SU-DHL-6 (cell line): ENCODE measurements around the gene SLC24A3.

Experiments
- H2AFZ ChIP-seq: fragments of 200-600 bp; sonication (generic); 2 replicates; pipeline ENCODE4 v1.6.1; 2014; ENCODE audit warnings: low read depth, mild to moderate bottlenecking, moderate library complexity, mixed read lengths, antibody characterized with exemption, low read length; ENCODE audit not compliant: severe bottlenecking
- H3F3A ChIP-seq: fragments of 200-600 bp; shearing (Covaris generic); 2 replicates; pipeline ENCODE4 v1.6.0; 2016; ENCODE audit warnings: antibody characterized with exemption, mild to moderate bottlenecking; ENCODE audit not compliant: insufficient read depth
- H3K27ac ChIP-seq: fragments of 200-600 bp; sonication (generic); 2 replicates; pipeline ENCODE4 v1.5.1; 2016; ENCODE audit warnings: low read depth, mild to moderate bottlenecking, low read length, moderate library complexity, mixed read lengths
- H3K27me3 ChIP-seq: fragments of 200-600 bp; sonication (generic), shearing (Covaris generic); 2 replicates; pipeline ENCODE4 v1.6.0; 2014; ENCODE audit warnings: mild to moderate bottlenecking, low read length
- H3K36me3 ChIP-seq: fragments of 200-600 bp; sonication (generic); 2 replicates; pipeline ENCODE4 v1.6.1; 2014; ENCODE audit warnings: mild to moderate bottlenecking, low read length, mixed read lengths
- H3K4me2 ChIP-seq: fragments of 300-600, 200-600 bp; shearing (Covaris generic), sonication (generic); 2 replicates; pipeline ENCODE4 v1.6.0; 2014; ENCODE audit warnings: low read length, low read depth, mild to moderate bottlenecking; ENCODE audit not compliant: poor library complexity, severe bottlenecking
- H3K4me3 ChIP-seq: fragments of 200-600 bp; sonication (generic); 2 replicates; pipeline ENCODE4 v1.5.1; 2014; ENCODE audit warnings: antibody characterized with exemption, low read length, mild to moderate bottlenecking, mixed read lengths; ENCODE audit not compliant: insufficient read depth, poor library complexity, severe bottlenecking
- H3K79me2 ChIP-seq: fragments of 200-600 bp; sonication (generic); 2 replicates; pipeline ENCODE4 v1.6.1; 2014; ENCODE audit warnings: mild to moderate bottlenecking, low read length, moderate library complexity; ENCODE audit not compliant: insufficient read depth
- H3K9ac ChIP-seq: fragments of 200-600 bp; sonication (generic); 2 replicates; pipeline ENCODE4 v1.7.0; 2014; ENCODE audit warnings: mild to moderate bottlenecking, low read length
- H3K9me2 ChIP-seq: fragments of 200-600 bp; sonication (generic); replicated peaks from 2 replicates; pipeline ENCODE4 v1.6.1; 2014; ENCODE audit warnings: low read length; ENCODE audit not compliant: insufficient read depth
- H3K9me3 ChIP-seq: fragments of 200-600 bp; sonication (generic); 2 replicates; pipeline ENCODE4 v1.6.1; 2014; ENCODE audit warnings: low read length, mixed read lengths; ENCODE audit not compliant: insufficient read depth
- H4K20me1 ChIP-seq: fragments of 200-600 bp; sonication (generic); 2 replicates; pipeline ENCODE4 v1.6.1; 2014; ENCODE audit warnings: low read depth, mild to moderate bottlenecking, antibody characterized with exemption, low read length, moderate library complexity, mixed read lengths
- EZH2phosphoT487 ChIP-seq: fragments of 200-600 bp; sonication (generic), shearing (Covaris generic); conservative IDR thresholded peaks from 2 replicates; pipeline ENCODE4 v1.6.1; 2018; ENCODE audit warnings: mild to moderate bottlenecking, antibody characterized with exemption, low read length, moderate library complexity, mixed read lengths
- TF ChIP-seq, protein P1 (sequence below): fragments of 200-600 bp; sonication (generic); IDR thresholded peaks from one replicate; pipeline ENCODE4 v1.5.1; 2017; ENCODE audit warnings: antibody characterized with exemption, mild to moderate bottlenecking, low read length, moderate library complexity; ENCODE audit not compliant: insufficient read depth, poor library complexity, severe bottlenecking

Gene SLC24A3

DNA sequence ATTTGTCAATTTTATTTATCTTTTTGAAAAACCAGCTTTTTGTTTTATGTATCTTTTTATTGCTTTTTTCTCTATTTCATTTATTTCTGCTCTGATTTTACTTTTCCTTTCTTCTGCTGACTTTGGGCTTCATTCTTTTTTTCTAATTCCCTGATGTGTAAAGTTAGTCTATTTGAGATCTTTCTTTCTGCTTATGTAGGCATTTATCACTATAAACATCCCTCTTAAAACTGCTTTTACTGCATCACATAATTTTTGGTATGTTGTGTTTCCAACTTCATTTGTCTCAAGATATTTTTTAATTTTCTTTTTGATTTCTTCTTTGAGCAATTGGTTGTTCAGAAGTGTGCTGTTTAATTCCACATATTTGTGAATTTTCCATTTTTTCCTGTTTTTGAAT, 174.8 kb downstream of the SLC24A3 start:
- Histone ChIP-seq H3K27me3 (no peaks in the 10 kb centered on the region), H3K36me3 (no peaks in the 10 kb centered on the region), H3K27ac (no peak overlapping the region), H3K9ac (no peak overlapping the region), H4K20me1 (no peaks in the 10 kb centered on the region), H3K9me3 (no peaks in the 10 kb centered on the region), H2AFZ (no peak overlapping the region), H3K4me3 (no peak overlapping the region), H3K4me2 (no peak overlapping the region), H3F3A (no peaks in the 10 kb centered on the region), H3K79me2 (no peaks in the 10 kb centered on the region), H3K9me2 (no peaks in the 10 kb centered on the region)
- no peak for TF ChIP-seq EZH2phosphoT487
- TF ChIP-seq, protein P1, sequence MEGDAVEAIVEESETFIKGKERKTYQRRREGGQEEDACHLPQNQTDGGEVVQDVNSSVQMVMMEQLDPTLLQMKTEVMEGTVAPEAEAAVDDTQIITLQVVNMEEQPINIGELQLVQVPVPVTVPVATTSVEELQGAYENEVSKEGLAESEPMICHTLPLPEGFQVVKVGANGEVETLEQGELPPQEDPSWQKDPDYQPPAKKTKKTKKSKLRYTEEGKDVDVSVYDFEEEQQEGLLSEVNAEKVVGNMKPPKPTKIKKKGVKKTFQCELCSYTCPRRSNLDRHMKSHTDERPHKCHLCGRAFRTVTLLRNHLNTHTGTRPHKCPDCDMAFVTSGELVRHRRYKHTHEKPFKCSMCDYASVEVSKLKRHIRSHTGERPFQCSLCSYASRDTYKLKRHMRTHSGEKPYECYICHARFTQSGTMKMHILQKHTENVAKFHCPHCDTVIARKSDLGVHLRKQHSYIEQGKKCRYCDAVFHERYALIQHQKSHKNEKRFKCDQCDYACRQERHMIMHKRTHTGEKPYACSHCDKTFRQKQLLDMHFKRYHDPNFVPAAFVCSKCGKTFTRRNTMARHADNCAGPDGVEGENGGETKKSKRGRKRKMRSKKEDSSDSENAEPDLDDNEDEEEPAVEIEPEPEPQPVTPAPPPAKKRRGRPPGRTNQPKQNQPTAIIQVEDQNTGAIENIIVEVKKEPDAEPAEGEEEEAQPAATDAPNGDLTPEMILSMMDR: no peak

DNA sequence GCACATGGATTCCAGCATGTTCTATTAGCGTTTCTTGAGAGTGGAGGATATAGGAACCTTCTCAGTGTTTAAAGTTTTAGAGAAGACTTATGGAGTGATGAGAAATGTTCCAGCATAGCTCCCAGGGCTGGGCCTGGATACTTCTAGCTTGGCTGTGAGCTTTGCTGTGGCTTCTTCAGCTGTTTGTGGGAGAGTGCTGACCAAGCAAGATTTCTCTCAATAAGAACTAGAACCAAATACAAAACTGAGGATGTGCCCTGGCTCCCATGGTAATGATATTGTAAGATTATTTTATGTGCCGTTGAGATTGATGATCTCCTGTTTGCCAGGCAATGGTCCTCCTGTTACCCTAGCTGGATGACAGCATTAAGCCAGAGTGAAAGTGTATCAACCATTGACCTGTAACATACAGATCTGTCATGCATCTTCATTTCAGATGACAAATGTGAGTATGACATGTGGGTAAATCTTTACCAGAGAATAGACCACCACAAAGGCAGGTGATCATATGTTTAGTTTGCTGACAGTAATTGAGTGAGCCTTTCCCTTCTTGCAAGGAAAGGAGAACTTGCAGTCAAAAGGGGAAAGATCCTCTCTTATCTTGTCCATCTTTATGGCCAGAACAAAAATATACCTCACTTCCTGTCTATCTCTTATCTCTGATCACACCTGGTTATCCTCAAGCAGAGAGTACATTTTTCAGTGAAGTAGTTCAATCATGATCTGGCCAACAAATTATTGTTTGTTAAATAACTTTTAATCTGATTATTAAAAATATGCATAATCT, 180.1 kb downstream of the SLC24A3 start:
- TF ChIP-seq, protein P1: no peak
- no peak for TF ChIP-seq EZH2phosphoT487
- Histone ChIP-seq H2AFZ (no peak overlapping the region), H3K79me2 (no peaks in the 10 kb centered on the region), H3F3A (no peaks in the 10 kb centered on the region), H3K9me2 (no peaks in the 10 kb centered on the region), H3K4me3 (no peak overlapping the region), H3K4me2 (no peak overlapping the region), H3K9me3 (no peaks in the 10 kb centered on the region), H3K27me3 (no peaks in the 10 kb centered on the region), H3K9ac (no peak overlapping the region), H4K20me1 (no peaks in the 10 kb centered on the region), H3K36me3 (no peaks in the 10 kb centered on the region), H3K27ac (no peak overlapping the region)

DNA sequence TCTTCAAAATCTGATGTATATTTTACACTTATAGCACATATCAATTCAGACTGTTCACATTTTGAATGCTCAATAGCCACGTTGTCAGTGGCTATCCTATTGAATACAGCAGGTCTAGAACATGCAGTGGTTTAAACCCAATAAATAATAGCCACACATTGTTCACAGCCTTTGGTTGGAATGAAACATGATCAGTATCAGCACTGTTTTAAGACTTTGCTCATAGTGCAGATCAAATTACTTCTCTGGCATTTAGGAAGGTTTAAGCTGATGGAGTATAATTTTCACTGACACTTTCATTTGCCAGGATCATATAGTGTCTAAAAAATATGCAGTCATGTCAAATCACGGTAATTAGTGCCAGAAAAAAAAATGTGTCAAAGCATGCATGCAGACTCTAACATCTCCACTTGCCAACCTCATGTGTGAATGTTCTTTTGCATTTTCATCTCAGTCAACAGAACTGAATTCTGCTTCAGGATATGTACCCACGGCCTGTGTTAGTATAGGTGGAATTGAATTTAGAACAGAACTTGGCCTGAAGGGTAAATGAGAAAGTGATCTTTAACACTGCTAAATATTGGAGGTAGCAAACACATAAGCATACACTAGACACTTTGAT, 184.1 kb downstream of the SLC24A3 start:
- Histone ChIP-seq H3K27me3 (no peaks in the 10 kb centered on the region), H3K79me2 (no peaks in the 10 kb centered on the region), H3F3A (no peaks in the 10 kb centered on the region), H3K4me2 (no peak overlapping the region), H3K9ac (no peak overlapping the region), H3K4me3 (no peak overlapping the region), H2AFZ (no peak overlapping the region), H3K27ac (no peak overlapping the region), H3K9me2 (no peaks in the 10 kb centered on the region), H3K9me3 (no peaks in the 10 kb centered on the region), H4K20me1 (no peaks in the 10 kb centered on the region), H3K36me3 (no peaks in the 10 kb centered on the region)
- TF ChIP-seq EZH2phosphoT487: no peak
- TF ChIP-seq, protein P1: no peak
